ENCODE measurements around the gene EEPD1.
"Not testable (repeated sequence)": the region's sequence is repeated elsewhere in the genome, so short reads cannot be mapped to it uniquely, and the experiment has no call there.

EEPD1 gene

DNA sequence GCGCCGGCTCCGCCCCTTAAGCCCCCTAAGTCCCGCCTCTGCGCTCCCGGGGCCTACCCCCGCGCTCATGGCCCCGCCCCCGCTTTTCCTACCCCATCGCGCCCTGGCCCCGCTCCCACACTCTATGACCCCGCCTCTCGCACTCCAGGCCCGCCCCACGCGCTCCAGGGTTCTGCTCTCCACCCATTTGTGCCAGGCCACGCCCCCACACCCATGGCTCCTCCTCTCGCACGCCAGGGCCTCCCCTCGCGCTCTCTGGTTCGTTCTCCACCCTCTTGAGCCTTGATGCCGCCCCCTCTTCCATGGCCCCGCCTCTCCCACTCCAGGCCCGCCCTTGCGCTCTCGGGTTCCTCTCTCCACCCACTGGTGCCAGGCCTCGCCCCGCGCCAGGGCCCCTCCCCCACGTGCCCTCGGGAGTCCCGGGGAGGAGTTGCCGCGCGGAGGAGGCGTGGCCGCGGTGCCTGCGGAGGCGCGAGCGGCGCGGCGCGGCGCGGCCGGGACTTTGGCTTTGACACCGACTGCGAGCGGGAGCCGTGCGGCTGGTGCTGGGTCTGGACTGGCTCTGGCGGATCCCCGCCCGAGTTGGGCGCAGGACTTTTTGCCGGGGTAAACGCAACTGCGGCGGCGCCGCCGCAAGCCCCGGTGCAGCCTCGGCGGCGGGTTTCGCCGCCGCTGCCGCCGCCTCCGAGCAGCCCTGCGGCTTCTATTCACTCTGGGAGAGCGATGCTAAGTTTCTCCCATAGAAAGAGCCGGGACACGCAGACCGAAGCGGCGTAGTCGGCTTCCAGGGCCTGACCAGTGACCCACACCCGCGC lies at the start of gene EEPD1:
Gene EEPD1, plus strand, starts transcription at position 499 of the 815 bp plus-strand sequence. CDS start 1,071 bp downstream, outside the sequence.
- peak; percentile 99 for DNase-seq (ENCODE audit: low read depth)

DNA sequence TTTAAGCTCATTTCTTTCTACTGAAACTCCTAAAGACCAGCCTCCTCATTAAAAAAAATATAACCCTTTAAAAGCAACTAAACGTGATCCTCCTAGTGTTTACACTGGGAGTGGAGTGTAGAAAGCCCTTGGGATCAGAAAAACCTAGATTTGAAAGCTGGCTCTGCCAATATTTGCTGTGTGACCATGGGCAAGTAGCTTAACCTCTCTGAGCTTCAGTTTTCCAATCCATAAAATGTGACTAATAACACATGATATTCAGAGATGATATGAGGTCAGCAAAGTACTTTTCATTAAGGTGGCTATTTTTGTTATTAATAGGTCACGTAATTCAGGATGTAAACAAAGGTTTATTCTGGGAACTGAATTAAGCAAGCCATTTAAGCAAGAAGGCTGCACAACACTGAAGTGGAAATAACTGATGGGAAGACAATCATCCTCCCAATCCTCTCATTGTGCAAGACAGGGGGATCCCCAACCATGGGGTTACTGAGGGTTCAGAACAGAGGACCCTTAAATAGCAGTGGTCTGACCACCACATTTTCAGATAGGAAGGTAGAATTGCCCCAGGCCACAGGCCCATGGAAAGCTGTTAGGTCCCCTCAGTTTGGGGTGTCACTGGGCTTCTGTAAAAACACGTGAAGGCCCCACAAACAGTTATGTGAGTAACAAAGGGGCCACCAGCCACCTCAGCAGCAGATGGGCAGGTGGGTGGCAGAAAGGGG lies 49.1 kb upstream of the EEPD1 start:
- no peak for DNase-seq (ENCODE audit: low read depth)

DNA sequence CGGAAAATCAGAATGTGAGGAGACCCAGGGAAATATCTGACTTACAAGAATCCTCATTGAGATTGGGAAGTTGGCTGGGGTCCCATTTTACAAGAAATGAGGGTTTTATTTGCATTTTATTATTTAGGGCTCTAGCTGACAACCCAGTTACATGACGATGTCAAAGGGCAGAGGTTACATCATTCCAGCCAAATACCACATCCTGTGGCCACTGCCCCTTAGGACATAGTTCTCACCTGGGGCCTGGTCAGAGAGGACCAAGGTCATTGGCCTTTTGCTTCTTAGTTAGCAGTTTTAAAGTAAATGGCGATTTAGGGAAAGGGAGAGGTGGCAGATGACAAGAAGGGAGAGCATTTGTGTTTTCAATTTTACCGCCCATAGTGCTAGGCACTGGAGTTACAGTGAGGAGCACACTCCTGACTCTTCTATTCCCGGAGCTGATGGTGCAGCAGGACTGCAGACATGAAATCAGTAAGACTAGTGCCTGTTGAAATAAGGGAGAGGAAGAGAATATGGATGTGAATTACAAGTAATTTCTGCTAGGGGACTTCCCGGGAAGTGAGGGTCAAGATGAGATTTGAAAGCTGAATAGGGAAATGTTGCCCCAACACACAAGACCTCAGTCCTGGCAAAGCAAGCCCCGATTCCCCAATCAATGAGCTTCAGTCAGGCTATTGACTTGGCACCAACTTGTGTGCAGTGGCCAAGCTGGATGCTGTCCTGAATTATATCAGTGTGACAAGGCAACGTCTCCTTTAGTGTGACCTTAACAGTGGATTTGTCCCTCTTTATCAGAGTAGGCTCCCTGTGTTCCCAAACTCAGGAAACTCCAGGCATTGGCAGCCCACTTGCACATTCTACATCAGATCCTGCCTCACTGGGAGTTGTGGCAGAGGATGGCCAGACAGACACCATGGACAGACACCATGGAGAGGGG lies 45.8 kb upstream of the EEPD1 start:
- DNase-seq (ENCODE audit: low read depth) = not testable (repeated sequence)

DNA sequence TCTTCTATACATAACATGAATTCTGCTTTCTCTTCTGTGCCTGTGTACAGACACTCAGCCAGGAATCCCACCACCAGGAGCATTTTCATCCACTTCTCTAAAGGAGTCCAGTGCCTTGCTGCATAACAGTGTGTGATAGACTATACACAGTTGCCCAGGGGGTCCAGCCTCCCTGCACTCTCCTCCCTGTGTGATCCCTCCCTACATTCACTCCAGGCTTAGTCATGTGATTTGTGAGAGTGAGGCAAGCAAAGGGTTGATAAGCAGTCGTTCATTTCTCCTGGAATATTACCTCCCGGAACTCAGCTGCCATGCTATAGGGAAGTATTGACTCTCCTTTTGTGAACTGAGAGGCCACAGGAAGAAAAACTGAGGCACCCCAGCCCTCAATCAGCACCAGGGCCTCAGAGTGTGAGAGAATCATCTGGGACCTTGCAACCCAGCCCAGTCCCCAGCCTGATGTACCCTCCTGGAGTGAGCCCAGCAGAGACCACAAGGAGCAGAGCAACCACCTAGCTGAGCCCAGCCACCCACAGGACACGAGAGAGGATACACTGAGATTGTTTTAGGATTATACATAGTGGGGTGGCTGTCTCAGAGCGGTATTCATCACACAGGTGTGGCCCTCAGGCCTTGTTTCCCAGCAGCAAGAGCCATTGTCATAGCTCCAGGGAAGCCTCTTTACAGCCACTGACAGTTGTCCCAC lies 45.0 kb upstream of the EEPD1 start:
- DNase-seq (ENCODE audit: low read depth) = no peak

DNA sequence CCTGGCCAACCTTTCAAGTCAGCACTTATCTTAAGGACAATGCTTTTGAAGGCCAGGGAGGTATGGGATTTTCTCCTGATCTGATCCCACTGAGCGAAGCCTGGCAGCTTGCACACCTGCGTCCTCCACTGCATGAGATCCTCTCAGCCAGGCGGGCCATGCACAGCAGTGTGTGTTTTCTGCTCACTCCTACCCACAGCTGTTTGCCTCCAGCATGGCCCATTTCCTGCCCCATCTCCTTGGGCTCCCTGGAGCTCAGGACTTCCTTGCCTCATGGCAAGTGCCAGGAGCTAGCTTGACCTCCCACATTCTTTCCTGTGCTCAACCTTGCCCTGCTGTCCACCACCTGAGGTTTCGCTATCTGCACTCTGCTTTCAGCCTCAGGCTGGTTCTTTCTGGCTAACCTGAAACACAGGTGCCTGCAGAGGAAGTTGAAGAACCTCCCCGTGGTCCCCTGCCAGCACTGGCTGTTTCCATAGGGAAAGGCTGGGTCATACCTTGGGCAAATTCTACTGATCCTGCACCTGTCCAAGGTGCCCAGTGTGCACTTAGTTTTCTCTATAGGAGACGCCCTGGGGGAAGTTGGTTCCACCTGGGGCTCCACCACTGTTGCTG lies 43.9 kb upstream of the EEPD1 start:
- no peak for DNase-seq (ENCODE audit: low read depth)

DNA sequence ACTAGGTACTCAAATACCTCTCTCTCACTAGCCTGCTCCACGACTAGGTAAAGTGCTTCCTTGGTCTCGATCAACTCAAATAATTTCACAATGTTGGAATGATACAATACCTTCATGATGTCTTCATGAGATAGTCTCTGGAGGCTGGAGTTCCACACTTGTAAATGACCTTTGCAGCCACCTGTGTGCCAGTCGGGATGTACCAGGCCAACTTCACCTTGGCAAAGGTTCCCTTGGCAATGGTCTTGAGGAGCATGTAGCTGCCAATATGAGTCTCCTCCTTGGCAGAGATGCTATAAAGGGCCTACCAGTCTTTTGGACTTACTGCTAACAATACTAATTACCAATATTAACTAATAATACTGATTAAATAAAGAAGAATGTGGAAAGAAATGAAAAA lies 42.5 kb upstream of the EEPD1 start:
- DNase-seq (ENCODE audit: low read depth) = no peak

DNA sequence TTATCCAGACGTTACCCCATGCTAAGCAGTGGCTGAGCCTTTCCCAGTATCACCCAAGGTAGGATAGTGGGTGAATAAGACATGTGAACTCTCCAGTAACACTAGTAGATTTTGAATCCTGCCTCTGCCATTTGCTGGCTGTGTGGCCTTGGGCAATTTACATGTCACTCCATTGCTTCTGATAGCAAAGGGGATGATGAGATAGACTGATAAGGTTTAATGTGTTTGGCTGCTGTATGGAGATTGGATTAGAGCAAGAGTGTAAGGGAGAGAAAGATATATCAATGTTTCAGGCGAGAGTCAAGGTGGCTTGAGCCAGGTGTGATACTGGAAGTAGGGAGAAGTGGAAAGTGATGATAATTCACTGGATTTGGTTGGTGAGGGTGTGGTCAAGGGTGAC lies 40.1 kb upstream of the EEPD1 start:
- no peak for DNase-seq (ENCODE audit: low read depth)

DNA sequence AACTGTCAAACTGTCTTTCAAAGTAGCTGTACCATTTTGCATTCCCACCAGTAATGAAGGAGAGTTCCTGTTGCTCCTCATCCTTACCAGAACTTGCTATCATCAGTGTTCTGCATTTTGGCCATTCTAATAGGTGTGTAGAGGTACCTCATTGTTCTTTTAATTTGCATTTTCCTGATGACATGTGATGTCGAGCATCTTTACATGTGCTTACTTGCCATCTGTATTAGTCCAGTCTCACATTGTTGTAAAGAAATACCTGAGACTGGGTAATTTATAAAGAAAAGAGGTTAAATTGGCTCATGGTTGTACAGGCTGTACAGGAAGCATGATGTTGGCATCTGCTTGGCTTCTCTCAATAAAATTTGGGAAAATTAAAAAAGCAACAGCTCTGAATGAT lies 38.7 kb upstream of the EEPD1 start:
- DNase-seq (ENCODE audit: low read depth) = no peak

DNA sequence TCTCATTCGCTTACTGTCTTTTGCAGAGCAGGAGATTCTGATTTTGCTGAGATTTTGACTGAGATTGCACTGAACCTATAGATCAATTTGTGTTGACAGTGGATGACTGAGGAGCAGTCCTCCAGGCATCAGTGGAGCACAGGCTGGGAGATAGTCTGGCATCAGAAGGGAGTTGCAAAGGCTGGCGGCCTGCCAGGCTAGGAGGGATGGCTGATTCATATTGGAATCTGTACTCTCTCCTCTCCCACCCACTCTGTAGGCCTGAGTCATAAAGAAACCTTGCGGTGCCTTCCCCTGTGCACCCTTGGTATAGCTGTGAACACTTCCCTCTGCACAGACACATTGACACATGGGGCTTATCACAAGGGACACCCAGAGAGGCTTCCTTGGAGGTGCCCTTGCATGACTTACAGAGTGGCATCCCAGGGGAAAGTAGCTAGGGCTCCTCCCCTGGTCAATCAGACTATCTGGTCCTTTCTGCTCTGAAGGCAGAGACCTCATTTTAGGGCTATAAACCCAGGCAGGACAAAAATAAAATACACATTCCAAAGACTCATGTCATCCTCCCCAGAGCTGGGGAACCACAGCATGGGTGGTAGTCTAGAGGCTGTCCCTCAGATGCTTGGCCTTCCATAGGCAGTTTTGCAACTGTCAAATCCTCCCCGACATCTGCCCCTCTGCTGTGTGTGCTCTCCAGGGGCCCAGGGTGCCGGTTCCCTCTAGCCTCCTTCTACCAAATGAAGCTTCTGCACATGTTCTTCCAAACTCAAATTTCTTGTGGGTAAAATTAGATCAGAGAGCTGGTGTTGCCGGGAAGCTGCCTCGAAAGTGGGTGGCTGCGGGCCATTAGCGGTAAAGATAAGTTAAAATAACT lies 37.4 kb upstream of the EEPD1 start:
- peak; percentile 70 for DNase-seq (ENCODE audit: low read depth)

DNA sequence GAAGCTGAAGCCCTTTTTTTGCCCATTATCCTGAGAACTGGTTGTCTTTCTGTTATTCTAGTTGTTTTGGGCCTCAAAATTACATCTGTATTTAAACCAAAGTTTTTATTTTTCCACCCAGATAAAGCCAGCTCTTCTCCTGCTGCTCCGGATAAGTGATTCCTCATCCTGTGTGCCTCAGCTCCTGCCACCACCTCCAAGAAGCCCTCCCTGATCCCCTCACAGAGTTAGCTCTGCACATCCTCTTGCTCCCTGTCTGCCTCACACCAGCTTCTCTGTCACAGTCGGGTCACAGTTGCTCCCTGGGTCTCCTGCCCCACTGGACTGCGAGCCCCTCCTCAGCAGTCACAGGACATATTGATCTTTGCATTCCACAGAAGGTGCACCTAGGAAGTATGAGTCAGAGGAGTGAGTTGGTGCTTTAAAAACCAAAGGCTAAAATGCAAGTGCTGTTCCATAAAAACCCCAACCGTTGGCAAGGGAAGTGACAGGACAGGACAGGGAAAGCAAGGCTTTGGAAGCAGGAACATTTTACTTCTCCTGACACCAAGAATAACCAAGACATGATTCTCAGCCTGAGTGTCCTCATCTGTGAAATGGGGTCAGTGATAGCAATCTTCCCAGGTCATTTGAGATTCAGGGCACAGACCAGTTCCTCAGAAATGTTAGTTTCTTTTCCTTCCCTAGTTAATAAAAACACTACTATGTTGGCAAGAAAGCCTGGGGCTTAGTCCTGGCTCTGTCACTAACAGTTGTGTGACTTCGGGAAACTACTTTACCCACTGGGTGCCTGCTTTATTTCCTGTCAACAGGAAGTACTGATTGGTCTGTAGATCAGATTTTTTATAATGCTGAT lies 36.5 kb upstream of the EEPD1 start:
- no peak for DNase-seq (ENCODE audit: low read depth)

DNA sequence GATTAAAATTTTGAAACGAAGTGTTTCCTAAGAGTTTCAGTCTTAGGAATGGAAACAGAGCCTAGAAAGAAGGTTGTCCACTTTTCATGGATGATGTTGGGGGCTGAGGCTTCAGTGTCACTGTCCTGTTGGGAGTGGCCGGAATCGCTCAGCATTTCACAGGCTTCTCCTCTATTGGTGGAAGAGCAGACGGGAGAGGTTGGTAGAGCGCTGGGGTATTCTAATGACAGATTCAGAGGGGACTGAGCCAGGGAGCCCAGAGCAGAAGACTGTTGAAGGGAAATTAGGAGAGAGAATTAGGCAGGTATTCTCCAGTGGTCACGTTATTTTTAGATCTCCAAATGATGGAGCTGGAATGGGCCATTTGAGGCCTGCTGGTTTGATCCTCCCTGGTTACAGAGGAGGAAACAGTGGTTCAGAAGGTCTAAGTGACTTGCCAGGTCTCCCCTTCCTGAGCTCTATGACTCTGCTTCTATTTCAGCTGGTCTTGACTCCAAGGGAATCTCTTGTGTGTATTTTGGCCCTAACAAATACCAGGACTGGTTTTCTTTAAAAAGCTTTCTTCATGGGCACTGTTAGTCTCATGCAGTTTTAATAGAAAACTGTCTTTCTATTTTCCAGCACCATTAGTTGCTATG lies 35.7 kb upstream of the EEPD1 start:
- no peak for DNase-seq (ENCODE audit: low read depth)

DNA sequence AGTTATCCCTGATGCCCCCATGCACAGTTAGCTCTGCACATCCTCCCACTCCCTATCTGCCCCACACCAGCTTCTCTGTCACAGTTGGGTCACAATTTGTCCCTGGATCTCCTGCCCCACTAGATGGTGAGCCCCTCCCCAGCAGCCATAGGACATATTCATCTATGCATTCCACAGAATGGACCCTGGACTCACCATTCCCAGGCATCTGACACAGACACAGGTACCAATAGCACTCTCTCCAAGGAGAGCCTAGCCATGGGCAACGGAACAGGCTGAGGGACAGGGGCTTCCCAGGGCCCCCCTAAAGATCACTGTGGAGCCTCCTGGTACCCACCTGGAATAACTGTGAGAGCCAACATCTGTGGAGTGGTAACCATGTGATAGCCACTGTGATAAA lies 34.7 kb upstream of the EEPD1 start:
- DNase-seq (ENCODE audit: low read depth) = no peak

DNA sequence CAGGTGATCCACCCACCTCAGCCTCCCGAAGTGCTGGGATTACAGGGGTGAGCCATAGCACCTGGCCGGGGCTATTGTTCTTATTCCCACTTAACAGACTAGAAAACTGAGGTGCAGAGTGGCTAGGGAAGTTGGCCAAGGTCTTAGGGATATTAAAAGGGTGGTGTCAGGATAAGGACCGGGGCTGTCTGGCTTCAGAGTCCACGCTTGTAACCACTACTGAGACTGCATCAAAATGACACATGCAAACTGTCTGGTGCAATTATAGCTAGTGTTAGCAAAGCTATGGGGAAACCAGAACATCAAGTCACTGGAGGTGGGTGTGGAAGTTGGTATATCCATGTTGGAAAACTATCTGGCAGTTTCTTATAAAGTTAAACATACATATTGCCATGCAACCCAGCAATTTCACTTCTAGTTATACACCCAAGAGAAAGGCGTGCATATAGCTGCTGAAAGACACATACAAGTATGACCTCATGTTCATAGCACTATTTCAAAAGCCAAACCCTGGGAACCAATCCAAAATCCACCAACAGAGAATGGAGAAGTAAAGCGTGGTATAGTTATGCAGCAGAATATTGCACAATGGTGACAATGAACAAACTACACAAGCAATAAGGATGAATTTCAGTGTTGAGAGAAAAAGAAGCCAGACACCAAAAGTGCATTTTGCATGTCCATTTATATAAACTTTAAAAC lies 33.9 kb upstream of the EEPD1 start:
- DNase-seq (ENCODE audit: low read depth) = no peak

DNA sequence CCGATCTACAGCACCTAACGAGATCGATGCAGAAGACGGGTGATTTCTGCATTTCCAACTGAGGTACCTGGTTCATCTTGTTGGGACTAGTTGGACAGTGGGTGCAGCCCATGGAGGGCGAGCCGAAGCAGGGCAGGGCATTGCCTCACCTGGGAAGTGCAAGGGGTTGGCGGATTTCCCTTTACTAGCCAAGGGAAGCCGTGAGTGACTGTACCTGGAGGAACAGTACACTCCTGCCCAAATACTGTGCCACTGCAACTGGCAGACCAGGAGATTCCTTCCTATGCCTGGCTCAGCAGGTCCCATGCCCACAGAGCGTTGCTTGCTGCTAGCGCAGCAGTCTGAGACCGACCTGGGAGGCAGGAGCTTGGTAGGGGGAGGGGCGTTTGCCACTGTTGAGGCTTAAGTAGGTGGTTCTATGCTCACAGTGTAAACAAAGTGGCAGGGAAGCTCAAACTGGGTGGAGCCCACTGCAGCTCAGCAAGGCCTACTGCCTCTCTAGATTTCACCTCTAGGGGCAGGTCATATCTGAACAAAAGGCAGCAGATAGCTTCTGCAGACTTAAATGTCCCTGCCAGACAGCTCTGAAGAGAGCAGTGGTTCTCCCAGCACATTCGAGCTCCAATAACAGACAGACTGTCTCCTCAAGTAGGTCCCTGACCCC lies 32.9 kb upstream of the EEPD1 start:
- DNase-seq (ENCODE audit: low read depth) = not testable (repeated sequence)

DNA sequence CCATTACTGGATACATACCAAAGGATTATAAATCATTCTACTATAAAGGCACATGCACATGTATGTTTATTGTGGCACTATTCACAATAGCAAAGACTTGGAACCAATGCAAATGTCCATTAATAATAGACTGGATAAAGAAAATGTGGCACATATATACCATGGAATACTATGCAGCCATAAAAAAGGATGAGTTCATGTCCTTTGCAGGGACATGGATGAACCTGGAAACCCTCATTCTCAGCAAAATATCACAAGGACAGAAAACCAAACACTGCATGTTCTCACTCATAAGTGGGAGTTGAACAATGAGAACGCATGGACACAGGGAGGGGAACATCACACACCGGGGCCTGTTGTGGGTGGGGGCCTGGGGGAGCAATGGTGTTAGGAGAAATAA lies 27.4 kb upstream of the EEPD1 start:
- DNase-seq (ENCODE audit: low read depth) = not testable (repeated sequence)

DNA sequence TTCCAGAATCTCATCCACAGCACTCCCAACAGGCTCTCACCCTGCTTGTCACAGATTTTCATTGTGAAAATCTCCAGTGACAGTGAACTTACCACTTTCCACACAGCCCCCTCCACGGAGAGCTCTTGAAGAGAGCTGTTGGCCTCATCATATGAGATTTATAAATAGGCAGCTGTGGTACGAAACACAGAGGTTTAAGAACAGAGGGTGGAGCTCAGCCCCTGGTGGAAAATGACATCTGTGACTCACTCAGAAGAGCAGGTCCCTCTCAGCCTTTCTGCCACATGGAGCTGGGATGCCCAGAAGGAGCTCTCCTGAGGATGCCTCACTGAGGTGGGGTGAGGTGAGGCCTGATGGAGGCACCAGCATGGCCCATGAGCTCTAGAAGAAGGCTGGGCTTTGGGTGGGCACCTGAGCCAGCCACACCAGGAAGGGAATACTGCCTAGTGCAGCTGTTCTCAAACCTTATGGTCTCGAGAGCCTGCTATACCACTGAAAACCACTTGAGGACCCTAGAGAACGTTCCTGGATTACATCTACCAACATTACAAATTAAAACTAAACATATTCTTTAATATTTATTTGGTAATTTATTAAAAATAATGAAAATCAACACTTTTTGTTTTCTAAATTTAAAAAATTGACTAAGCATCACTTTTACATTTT lies 25.8 kb upstream of the EEPD1 start:
- DNase-seq (ENCODE audit: low read depth) = no peak

DNA sequence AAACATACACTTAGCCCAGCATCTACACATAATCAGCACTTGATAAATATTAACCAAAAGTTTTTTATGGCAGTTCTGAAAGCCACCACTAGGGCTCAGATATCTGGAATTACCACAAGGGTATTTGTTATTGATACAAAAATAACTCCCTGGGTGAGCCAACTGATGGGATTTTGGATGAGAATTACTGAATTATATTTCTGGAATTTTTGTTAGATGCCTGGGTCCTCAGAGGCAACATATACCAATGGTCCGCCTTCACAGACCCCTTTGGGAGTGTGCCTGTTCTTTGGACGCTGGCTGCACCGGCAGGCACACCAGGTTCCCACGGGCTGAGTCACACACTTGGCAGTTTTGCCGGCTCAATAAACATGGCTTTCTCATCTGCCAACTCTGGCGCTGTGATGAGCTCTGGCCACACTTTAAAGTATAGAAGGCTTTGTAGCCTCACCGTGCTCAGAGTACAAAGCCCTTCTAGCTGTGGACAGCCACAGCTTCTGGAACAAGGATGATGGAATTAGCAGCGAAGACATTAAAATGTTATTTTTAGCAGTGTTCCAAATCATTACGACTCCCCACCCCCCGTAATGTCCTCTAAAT lies 24.5 kb upstream of the EEPD1 start:
- no peak for DNase-seq (ENCODE audit: low read depth)
